ENCODE measurements around the gene CATSPER4. TPM values are rescaled to one million over a fixed set of nuclear protein-coding genes. Genes with fewer than 3 reads are reported as not detected.

Gene CATSPER4
- total RNA-seq, 3 donors from 2014 or later (not counting 1 experiment from before 2014, with no cell fraction given), result not detected

DNA sequence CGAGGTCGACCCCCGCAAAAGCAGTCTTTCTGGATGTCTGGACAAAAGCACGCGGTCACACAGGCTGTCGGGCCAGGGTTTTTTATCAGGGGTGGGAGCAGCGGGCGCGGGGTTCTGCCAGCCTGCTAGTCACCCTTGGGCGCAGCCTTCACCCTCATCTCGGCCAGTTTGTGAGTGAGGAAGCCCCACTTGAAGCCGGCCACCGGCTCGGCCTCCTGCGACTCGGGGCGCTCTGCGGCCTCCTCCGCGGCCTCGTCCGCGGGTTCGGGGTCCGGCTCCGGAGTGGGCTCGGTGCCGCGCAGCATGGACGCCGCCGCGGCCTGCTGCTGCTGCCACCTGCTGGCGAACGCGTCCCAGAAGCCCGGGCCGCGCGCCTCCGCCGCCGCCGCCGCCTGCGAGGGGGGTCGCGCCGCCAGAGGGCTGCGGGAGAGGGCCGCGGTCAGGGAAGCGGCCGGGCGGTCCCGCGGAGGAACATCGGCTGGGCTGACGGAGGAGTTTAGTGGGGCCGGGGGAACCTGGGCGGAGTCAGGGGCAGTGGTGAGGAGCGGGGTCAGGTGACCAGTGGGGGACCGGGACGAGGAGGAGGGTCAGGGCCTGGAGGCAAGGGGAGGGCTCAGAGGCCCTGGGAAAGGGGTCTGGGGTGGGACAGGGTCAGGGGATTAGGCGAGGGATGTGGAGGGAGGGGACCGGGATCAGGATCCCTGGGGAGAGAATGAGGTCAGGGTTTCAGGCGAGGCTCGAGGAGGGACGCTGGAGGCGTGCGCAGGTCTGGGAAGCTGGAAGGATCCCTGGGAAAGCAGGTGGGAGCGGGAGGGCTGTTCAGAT is 26.2 kb upstream of the CATSPER4 start:
- WGBS (ENCODE audit: insufficient coverage), result 13% methylated on average over 72 of the region's 72 CpGs
- Mint-ChIP-seq H3K9me3 (no peaks in the 10 kb centered on the region), H3K27ac (no peak overlapping the region), H3K4me3 (peak overlapping the region; percentile 64), H3K4me1 (peaks cover 0 to 17% of the 10 kb centered on the region in 2 donors), H3K27me3 (ENCODE audit: low read depth in 2 of 2) (peaks cover 7 to 28% of the 10 kb centered on the region in 2 donors), H3K36me3 (no peaks in the 10 kb centered on the region)
- Histone ChIP-seq H3K36me3 (ENCODE audit: control insufficient read depth, insufficient read depth, low read length) (no peaks in the 10 kb centered on the region), H3K4me1 (ENCODE audit: control insufficient read depth, insufficient read depth, low read length) (peaks cover 27% of the 10 kb centered on the region), H3K9me3 (ENCODE audit: control insufficient read depth, insufficient read depth, low read length) (no peaks in the 10 kb centered on the region), H3K27ac (ENCODE audit: low read length) (no peak overlapping the region), H3K4me3 (ENCODE audit: low read length) (no peak overlapping the region), H3K27me3 (ENCODE audit: control insufficient read depth, insufficient read depth, low read length) (peaks cover 19% of the 10 kb centered on the region)
- ATAC-seq (peak; percentile 67 to 77 (median 73)), DNase-seq (peak; percentile 56 to 73)
- intact Hi-C loops (cut with micrococcal nuclease), result loop anchor here (1.0 to 10.0 kb wide), 2 partner anchors 59 to 231 kb away; no protein-coding TSS in a partner anchor
- TF ChIP-seq, protein P1, sequence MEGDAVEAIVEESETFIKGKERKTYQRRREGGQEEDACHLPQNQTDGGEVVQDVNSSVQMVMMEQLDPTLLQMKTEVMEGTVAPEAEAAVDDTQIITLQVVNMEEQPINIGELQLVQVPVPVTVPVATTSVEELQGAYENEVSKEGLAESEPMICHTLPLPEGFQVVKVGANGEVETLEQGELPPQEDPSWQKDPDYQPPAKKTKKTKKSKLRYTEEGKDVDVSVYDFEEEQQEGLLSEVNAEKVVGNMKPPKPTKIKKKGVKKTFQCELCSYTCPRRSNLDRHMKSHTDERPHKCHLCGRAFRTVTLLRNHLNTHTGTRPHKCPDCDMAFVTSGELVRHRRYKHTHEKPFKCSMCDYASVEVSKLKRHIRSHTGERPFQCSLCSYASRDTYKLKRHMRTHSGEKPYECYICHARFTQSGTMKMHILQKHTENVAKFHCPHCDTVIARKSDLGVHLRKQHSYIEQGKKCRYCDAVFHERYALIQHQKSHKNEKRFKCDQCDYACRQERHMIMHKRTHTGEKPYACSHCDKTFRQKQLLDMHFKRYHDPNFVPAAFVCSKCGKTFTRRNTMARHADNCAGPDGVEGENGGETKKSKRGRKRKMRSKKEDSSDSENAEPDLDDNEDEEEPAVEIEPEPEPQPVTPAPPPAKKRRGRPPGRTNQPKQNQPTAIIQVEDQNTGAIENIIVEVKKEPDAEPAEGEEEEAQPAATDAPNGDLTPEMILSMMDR (IDR thresholded peaks at IDR 0.05), result peak; percentile 76

DNA sequence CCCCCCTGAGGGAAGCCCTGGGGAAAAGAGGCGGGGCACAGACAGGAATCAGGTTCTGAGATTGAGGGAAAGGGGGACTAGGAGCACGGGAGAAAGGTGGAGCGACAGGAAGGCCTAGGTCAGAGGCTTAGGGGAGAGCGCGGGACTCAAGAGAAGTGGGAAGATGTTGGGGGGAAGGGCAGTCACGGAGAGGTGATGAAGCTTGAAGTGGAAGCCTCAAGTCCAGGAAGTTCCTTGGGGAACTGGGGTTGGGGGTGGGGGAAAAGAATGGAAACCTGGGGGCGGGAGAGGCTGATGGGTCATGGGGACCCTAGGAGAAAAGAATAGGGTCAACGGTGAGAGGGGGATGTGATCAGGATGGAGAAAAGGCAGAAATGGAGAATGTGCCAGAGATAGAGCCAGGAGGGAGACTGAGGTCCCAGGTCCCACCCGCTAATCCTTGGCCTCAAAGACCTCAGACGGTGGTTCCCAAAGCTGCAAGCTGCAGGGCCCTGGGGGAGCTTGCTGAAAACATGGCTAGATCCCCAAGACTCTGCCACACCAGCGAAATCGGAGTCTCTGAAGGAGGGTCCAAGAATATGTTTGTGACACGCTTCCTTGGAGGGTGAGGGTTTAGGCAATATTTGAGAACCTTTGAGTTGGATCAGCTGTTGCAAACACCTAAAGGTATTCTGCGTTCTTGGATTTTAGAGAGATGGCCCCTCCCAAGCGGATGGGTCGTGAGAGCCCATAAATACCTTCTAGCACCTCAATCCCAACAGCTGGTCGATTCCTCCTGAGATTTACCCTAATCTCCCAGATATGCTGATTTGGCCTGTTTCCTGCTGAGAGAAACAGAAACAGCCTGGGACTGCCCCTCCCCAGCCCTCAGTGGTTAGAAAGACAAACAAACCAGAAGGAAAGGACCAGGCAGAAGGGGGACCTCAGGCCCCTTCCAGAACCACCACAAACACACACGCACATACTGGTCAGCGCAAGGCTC is 25.2 kb upstream of the CATSPER4 start:
- intact Hi-C loops (cut with micrococcal nuclease), result loop anchor here (1.0 to 10.0 kb wide), 3 partner anchors 60 to 230 kb away; partner anchors contain the start of gene CEP85

DNA sequence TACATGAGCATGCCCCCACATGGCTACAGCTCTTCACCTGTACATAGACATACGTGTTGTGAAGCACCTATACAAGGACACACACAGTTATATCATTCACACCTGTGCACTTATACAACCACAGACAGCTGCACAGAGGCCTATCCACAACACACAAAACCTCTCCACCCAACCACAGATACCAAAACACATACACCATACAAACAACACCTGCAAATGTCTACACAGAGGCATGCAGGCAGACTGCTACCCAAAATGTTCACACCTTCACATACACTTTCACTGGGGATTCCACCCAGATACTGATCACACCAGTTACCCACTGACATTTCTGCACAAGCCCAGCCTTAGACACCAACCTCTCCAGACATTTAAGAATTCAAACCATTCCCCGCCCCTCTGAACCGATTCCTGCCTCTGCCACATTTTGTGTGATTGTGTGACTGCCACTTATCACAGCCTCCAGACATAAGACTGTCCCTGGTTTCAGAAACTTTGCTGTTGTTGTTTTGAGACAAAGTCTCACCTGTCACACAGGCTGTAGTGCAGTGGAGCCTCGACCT is 23.6 kb upstream of the CATSPER4 start:
- H3K27ac Mint-ChIP-seq, result no peak overlapping the region
- ATAC-seq, result peak in 1 of 3 donors; percentile 23
- H3K36me3 ChIP-seq (ENCODE audit: control insufficient read depth, insufficient read depth, low read length), result no peaks in the 10 kb centered on the region
- TF ChIP-seq, protein P1 (IDR thresholded peaks at IDR 0.05), result no peak
- no peak overlapping the region for H3K4me3 Mint-ChIP-seq
- intact Hi-C loops (cut with micrococcal nuclease), result loop anchor here (5.0 to 10.0 kb wide), 2 partner anchors 66 to 228 kb away; partner anchors contain the start of gene CEP85
- peaks cover 36% of the 10 kb centered on the region for H3K4me1 ChIP-seq (ENCODE audit: control insufficient read depth, insufficient read depth, low read length)
- no peaks in the 10 kb centered on the region for H3K9me3 ChIP-seq (ENCODE audit: control insufficient read depth, insufficient read depth, low read length)
- no peak overlapping the region for H3K4me3 ChIP-seq (ENCODE audit: low read length)
- 71% methylated on average over 4 of the region's 4 CpGs for WGBS (ENCODE audit: insufficient coverage)
- H3K36me3 Mint-ChIP-seq, result no peaks in the 10 kb centered on the region
- H3K27ac ChIP-seq (ENCODE audit: low read length), result no peak overlapping the region
- peak in 1 of 2 donors; percentile 35 for DNase-seq
- H3K27me3 Mint-ChIP-seq (ENCODE audit: low read depth in 2 of 2), result peaks cover 0 to 24% of the 10 kb centered on the region in 2 donors
- peaks cover 0 to 29% of the 10 kb centered on the region in 2 donors for H3K4me1 Mint-ChIP-seq
- no peaks in the 10 kb centered on the region for H3K9me3 Mint-ChIP-seq
- peaks cover 19% of the 10 kb centered on the region for H3K27me3 ChIP-seq (ENCODE audit: control insufficient read depth, insufficient read depth, low read length)

More for the DNA sequence above, 25.2 kb upstream of the CATSPER4 start:
- Histone ChIP-seq H3K9me3 (ENCODE audit: control insufficient read depth, insufficient read depth, low read length) (no peaks in the 10 kb centered on the region), H3K27me3 (ENCODE audit: control insufficient read depth, insufficient read depth, low read length) (peaks cover 19% of the 10 kb centered on the region), H3K4me3 (ENCODE audit: low read length) (no peak overlapping the region), H3K4me1 (ENCODE audit: control insufficient read depth, insufficient read depth, low read length) (peaks cover 32% of the 10 kb centered on the region), H3K36me3 (ENCODE audit: control insufficient read depth, insufficient read depth, low read length) (no peaks in the 10 kb centered on the region), H3K27ac (ENCODE audit: low read length) (no peak overlapping the region)
- WGBS (ENCODE audit: insufficient coverage), result 67% methylated on average over 17 of the region's 19 CpGs
- Mint-ChIP-seq H3K9me3 (no peaks in the 10 kb centered on the region), H3K27ac (no peak overlapping the region), H3K4me3 (peak overlapping the region; percentile 64), H3K4me1 (peaks cover 0 to 19% of the 10 kb centered on the region in 2 donors), H3K27me3 (ENCODE audit: low read depth in 2 of 2) (peaks cover 0 to 24% of the 10 kb centered on the region in 2 donors), H3K36me3 (no peaks in the 10 kb centered on the region)
- TF ChIP-seq, protein P1 (IDR thresholded peaks at IDR 0.05), result no peak
- ATAC-seq (no peak), DNase-seq (no peak)
